NCI-H69 (cell line): Measurements from ENCODE around the gene ELOVL7.
A peak's percentile ranks its signal among the peaks of the same experiment; 100 is the strongest.
"Not testable (repeated sequence)": the region's sequence is repeated elsewhere in the genome, so short reads cannot be mapped to it uniquely, and the experiment has no call there.

Experiments used
- DNase-seq: peaks from one replicate; lab custom pipeline; 2025; lab: John Stamatoyannopoulos, UW

The ELOVL7 gene

GRCh38 chr5:60830581-60831127 lies 13.4 kb downstream of the ELOVL7 start:
- DNase-seq = no peak

GRCh38 chr5:60829490-60830266 lies 14.4 kb downstream of the ELOVL7 start:
- peak; percentile 11 for DNase-seq

GRCh38 chr5:60827201-60827600 lies 16.9 kb downstream of the ELOVL7 start:
- DNase-seq = no peak

GRCh38 chr5:60826653-60827052 lies 17.4 kb downstream of the ELOVL7 start:
- no peak for DNase-seq

GRCh38 chr5:60823574-60823973 lies 20.5 kb downstream of the ELOVL7 start:
- no peak for DNase-seq

- no peak for DNase-seq
These were observed 21.8 kb downstream of the ELOVL7 start for GRCh38 chr5:60822285-60822556.

- DNase-seq = no peak
These were observed 22.4 kb downstream of the ELOVL7 start for GRCh38 chr5:60821488-60822284.

- DNase-seq = no peak
These were observed 23.2 kb downstream of the ELOVL7 start for GRCh38 chr5:60820593-60821487.

- not testable (repeated sequence) for DNase-seq
These were observed 27.9 kb downstream of the ELOVL7 start for GRCh38 chr5:60816138-60816537.

- no peak for DNase-seq
These were observed 29.6 kb downstream of the ELOVL7 start for GRCh38 chr5:60814498-60814897.

- DNase-seq = no peak
These were observed 31.6 kb downstream of the ELOVL7 start for GRCh38 chr5:60812426-60812825.

- DNase-seq = no peak
These were observed 33.0 kb downstream of the ELOVL7 start for GRCh38 chr5:60811105-60811504.

GRCh38 chr5:60810438-60811085 lies 33.5 kb downstream of the ELOVL7 start:
- DNase-seq = no peak

GRCh38 chr5:60809891-60810425 lies 34.1 kb downstream of the ELOVL7 start:
- no peak for DNase-seq

GRCh38 chr5:60806591-60807243 lies 37.4 kb downstream of the ELOVL7 start:
- no peak for DNase-seq

GRCh38 chr5:60805463-60805862 lies 38.6 kb downstream of the ELOVL7 start:
- no peak for DNase-seq

- no peak for DNase-seq
These were observed 40.4 kb downstream of the ELOVL7 start for GRCh38 chr5:60803712-60804111.

GRCh38 chr5:60802986-60803385 lies 41.1 kb downstream of the ELOVL7 start:
- no peak for DNase-seq

GRCh38 chr5:60802226-60802625 lies 41.8 kb downstream of the ELOVL7 start:
- DNase-seq = no peak

- DNase-seq = no peak
These were observed 46.5 kb downstream of the ELOVL7 start for GRCh38 chr5:60797482-60798153.
